HepG2 (cell line): ENCODE results near the gene CACNA1C. TPM values are rescaled to one million over a fixed set of nuclear protein-coding genes. Genes with fewer than 3 reads are reported as not detected.

Experiments used
- ATAC-seq: fragments of 200-7000 bp; cut with Tn5 transposase; 3 replicates; pipeline ENCODE4 v1.9.1; 2020; ENCODE audit warnings: mild to moderate bottlenecking, moderate library complexity
- BruUV-seq: library from RNA; stranded (reverse); fragments of 400-500 nt; replicated peaks from 2 replicates; lab custom pipeline; 2021; lab: Mats Ljungman, UMichigan
- CTCF ChIA-PET: fragments of 300-600 bp; formaldehyde crosslinking; extraction: SDS; loops from one replicate; lab custom pipeline; 2021; ENCODE audit warnings: low total read pairs, inconsistent platforms, low intra/inter-chr PET ratio; lab: Yijun Ruan, JAX
- POLR2A ChIA-PET: fragments of 350-600 bp; sonication (Branson Sonifier 250); formaldehyde crosslinking; loops from one replicate; lab custom pipeline; 2020; ENCODE audit warnings: antibody characterized with exemption, inconsistent platforms; lab: Yijun Ruan, JAX
- DNase-seq: peaks from one replicate; pipeline ENCODE4 v3.0.0-alpha.2; 2015; ENCODE audit warnings: low spot score
- FAIRE-seq: peaks from 3 replicates; lab custom pipeline; 2011; peaks lifted over from hg19 to GRCh38; lab: Jason Lieb, UNC
- H2AFZ ChIP-seq: one replicate; pipeline ENCODE4 v1.6.1; 2011; ENCODE audit warnings: low read length, inconsistent platforms
- H3K27ac ChIP-seq: fragments of 300-600 bp; 3 replicates; pipeline ENCODE4 v1.8.0; 2011; ENCODE audit warnings: mixed run types, mild to moderate bottlenecking, mixed read lengths, low read length, inconsistent platforms; ENCODE audit not compliant: insufficient read depth; ENCODE audit errors: extremely low read length
- H3K27me3 ChIP-seq, 2 experiments: fragments of 200-600 bp in 1 of 2; 2 replicates in 1 of 2; 3 replicates in 1 of 2; pipeline versions ENCODE4 v1.6.0 to v1.8.0; 2011; ENCODE audit warnings: low read length in 2 of 2, mild to moderate bottlenecking in 2 of 2, moderate library complexity in 2 of 2, inconsistent platforms in 1 of 2; ENCODE audit not compliant: insufficient read depth in 2 of 2, control insufficient read depth in 1 of 2
- H3K36me3 ChIP-seq, 2 experiments: fragments of 200-600 bp in 1 of 2; replicated peaks in 1 of 2; 2 replicates in 1 of 2; 3 replicates in 1 of 2; pipeline versions ENCODE4 v1.5.1 to v1.8.0; 2011; ENCODE audit warnings: low read length in 2 of 2, inconsistent platforms in 1 of 2; ENCODE audit not compliant: insufficient read depth in 2 of 2, control insufficient read depth in 1 of 2
- H3K4me1 ChIP-seq: 2 replicates; pipeline ENCODE4 v1.5.1; 2012; ENCODE audit warnings: low read length, inconsistent platforms; ENCODE audit not compliant: insufficient read depth
- H3K4me2 ChIP-seq: 2 replicates; pipeline ENCODE4 v1.6.0; 2011; ENCODE audit warnings: low read depth, low read length, inconsistent platforms
- H3K4me3 ChIP-seq, 3 experiments: fragments of 200-600 bp in 1 of 3; sonication (generic), shearing (Covaris generic) in 1 of 3; replicated peaks in 1 of 3; 2 replicates each; pipeline ENCODE4 v1.5.1; 2011 to 2016; ENCODE audit warnings: low read length in 3 of 3, inconsistent platforms in 2 of 3, low read depth in 2 of 3, mild to moderate bottlenecking in 2 of 3, control low read depth in 1 of 3, mixed read lengths in 1 of 3; ENCODE audit not compliant: insufficient read depth in 1 of 3
- H3K79me2 ChIP-seq: one replicate; pipeline ENCODE4 v1.6.1; 2011; ENCODE audit warnings: low read length, inconsistent platforms; ENCODE audit not compliant: insufficient read depth
- H3K9ac ChIP-seq: 2 replicates; pipeline ENCODE4 v1.6.0; 2011; ENCODE audit warnings: mild to moderate bottlenecking, low read depth, low read length, inconsistent platforms; ENCODE audit not compliant: insufficient read depth
- H3K9me3 ChIP-seq: 2 replicates; pipeline ENCODE4 v1.5.1; 2012; ENCODE audit warnings: mild to moderate bottlenecking, low read length
- H4K20me1 ChIP-seq: 2 replicates; pipeline ENCODE4 v1.6.0; 2011; ENCODE audit warnings: inconsistent platforms, mild to moderate bottlenecking, low read length, moderate library complexity; ENCODE audit not compliant: insufficient read depth
- AGO1 ChIP-seq: fragments of 200-400 bp; formaldehyde crosslinking; IDR thresholded peaks from 2 replicates; pipeline ENCODE4 v1.6.1; 2017; ENCODE audit warnings: mild to moderate bottlenecking, low read depth, low read length, moderate library complexity; ENCODE audit not compliant: poor library complexity, severe bottlenecking
- EZH2 ChIP-seq: conservative IDR thresholded peaks from 2 replicates; pipeline ENCODE4 v1.6.1; 2012; ENCODE audit warnings: mild to moderate bottlenecking, low read depth, low read length, moderate library complexity
- GATAD2A ChIP-seq: IDR thresholded peaks from 2 replicates; pipeline ENCODE4 v1.6.1; 2016
- PHF20 ChIP-seq: sonication (generic); formaldehyde crosslinking; IDR thresholded peaks from 2 replicates; pipeline ENCODE4 v1.5.0; 2020; ENCODE audit warnings: mild to moderate bottlenecking, missing genetic modification reagents
- SMARCC2 ChIP-seq: fragments of 450-650 bp; IDR thresholded peaks from 2 replicates; pipeline ENCODE4 v1.6.1; 2017; ENCODE audit warnings: antibody characterized with exemption, mild to moderate bottlenecking
- U2AF1 ChIP-seq: fragments of 200-400 bp; formaldehyde crosslinking; optimal IDR thresholded peaks from 2 replicates; pipeline ENCODE3; 2017; ENCODE audit warnings: mild to moderate bottlenecking, low read depth, low read length
- ZFP36 ChIP-seq: fragments of 150-350 bp; IDR thresholded peaks from 2 replicates; pipeline ENCODE4 v1.6.1; 2018; ENCODE audit warnings: borderline replicate concordance, low read length, low read depth; ENCODE audit not compliant: partially characterized antibody
- ZNF24 ChIP-seq: fragments of 450-650 bp; IDR thresholded peaks from 2 replicates; pipeline ENCODE4 v1.6.1; 2017; ENCODE audit warnings: antibody characterized with exemption, mild to moderate bottlenecking
- ZNF263 ChIP-seq: sonication (generic); formaldehyde crosslinking; IDR thresholded peaks from 2 replicates; pipeline ENCODE4 v1.4.0; 2020; ENCODE audit warnings: missing genetic modification reagents
- ZNF577 ChIP-seq: sonication (generic); formaldehyde crosslinking; IDR thresholded peaks from 2 replicates; pipeline ENCODE4 v1.4.0; 2020; ENCODE audit warnings: mild to moderate bottlenecking, low read depth, missing genetic modification reagents, borderline replicate concordance
- ZNF780A ChIP-seq: sonication (generic); formaldehyde crosslinking; IDR thresholded peaks from 2 replicates; pipeline ENCODE4 v1.8.0; 2022; ENCODE audit warnings: mild to moderate bottlenecking, missing genetic modification reagents, moderate library complexity
- WGBS: methylation state at CpG from one replicate; pipeline ENCODE4 v1.1.6; 2017; ENCODE audit warnings: low lambda C conversion rate; 5-methylcytosine and 5-hydroxymethylcytosine counted together
- in situ Hi-C: cut with HindIII; loops from 2 replicates; pipeline ENCODE4 v1.10.0; 2017; ENCODE audit warnings: low pct_unique_long_range_greater_than_20kb; ENCODE audit not compliant: extremely low pct_ligation_motif_present
- intact Hi-C: fragments of 100-400 bp; cut with micrococcal nuclease; formaldehyde crosslinking; loops from one replicate; pipeline ENCODE4 v1.10.0; 2022; ENCODE audit not compliant: unreplicated experiment
- polyA plus RNA-seq, 8 experiments: library from polyadenylated mRNA; depleted of rRNA in 3 of 8; stranded (reverse) in 7 of 8; unstranded in 1 of 8; fragments of >200 nt; fragmentation: Illumina TruSeq in 4 of 8; extraction: Trizol in 4 of 8; gene quantifications; 2 replicates each; pipeline versions ENCODE4 v1.2.1 to v1.2.3, GENCODE V29; 2011 to 2016; ENCODE audit warnings: low read depth in 4 of 8, missing spikeins in 1 of 8, mixed read lengths in 1 of 8; ENCODE audit not compliant: insufficient read depth in 1 of 8
- total RNA-seq, 5 experiments: library from RNA; depleted of rRNA; stranded (reverse); fragments of >200 nt; fragmentation: Illumina TruSeq; extraction: Trizol; gene quantifications; 2 replicates each; pipeline ENCODE4 v1.2.3, GENCODE V29; 2016; ENCODE audit warnings: low read depth in 1 of 5
- TF ChIP-seq, protein P1 (sequence below): sonication (generic); formaldehyde crosslinking; IDR thresholded peaks from 2 replicates; pipeline ENCODE4 v1.8.1; 2022; ENCODE audit warnings: low read depth, mild to moderate bottlenecking, missing genetic modification reagents
- TF ChIP-seq, protein P2 (sequence below): sonication (generic); formaldehyde crosslinking; IDR thresholded peaks from 2 replicates; pipeline ENCODE4 v1.5.0; 2020; ENCODE audit warnings: missing genetic modification reagents

CACNA1C gene
- total and polyA plus RNA-seq, 2 of the 13 experiments (the other 11 are each of a cell fraction or from before 2014, with no cell fraction given), result not detected

DNA sequence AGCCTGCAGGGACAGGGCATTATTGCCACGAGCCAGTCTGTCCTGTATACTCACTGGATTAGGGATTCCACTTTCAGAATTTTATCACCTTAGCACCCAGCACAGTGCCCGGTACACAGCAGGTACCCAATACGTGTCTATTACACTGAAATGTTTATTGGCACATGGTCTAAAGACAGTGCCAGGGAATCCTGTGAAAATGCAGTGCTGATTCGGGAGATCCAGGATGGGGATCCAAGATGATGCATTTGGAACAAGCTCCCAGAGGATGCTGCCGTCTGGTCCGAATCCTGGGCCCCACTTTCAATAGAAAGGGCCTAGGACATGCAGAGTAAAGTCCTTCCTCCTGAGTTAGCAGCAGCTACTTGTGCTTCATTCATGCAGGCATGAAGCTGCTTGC lies 230.7 kb downstream of the CACNA1C start:
- intact Hi-C loops (no loop called here), in situ Hi-C loops (loop anchor here (5.0 kb wide), 1 partner anchor 226 kb away; no protein-coding TSS in a partner anchor)
- ATAC-seq, result no peak
- Histone ChIP-seq H2AFZ (no peak overlapping the region), H3K36me3 (no peaks in the 10 kb centered on the region), H3K79me2 (no peaks in the 10 kb centered on the region), H3K27ac (no peak overlapping the region), H3K4me1 (no peaks in the 10 kb centered on the region), H3K27me3 (peaks cover 6 to 47% of the 10 kb centered on the region in 2 experiments; a peak in 4 of 5 replicates), H3K9ac (no peak overlapping the region), H3K9me3 (no peaks in the 10 kb centered on the region), H3K4me3 (no peak overlapping the region), H4K20me1 (no peaks in the 10 kb centered on the region), H3K4me2 (no peak overlapping the region)
- DNase-seq, result no peak
- WGBS, result 38% methylated on average over 5 of the region's 6 CpGs
- no peak for TF ChIP-seq AGO1
- TF ChIP-seq GATAD2A (CRISPR knock-in tag), result no peak
- TF ChIP-seq, protein P1, sequence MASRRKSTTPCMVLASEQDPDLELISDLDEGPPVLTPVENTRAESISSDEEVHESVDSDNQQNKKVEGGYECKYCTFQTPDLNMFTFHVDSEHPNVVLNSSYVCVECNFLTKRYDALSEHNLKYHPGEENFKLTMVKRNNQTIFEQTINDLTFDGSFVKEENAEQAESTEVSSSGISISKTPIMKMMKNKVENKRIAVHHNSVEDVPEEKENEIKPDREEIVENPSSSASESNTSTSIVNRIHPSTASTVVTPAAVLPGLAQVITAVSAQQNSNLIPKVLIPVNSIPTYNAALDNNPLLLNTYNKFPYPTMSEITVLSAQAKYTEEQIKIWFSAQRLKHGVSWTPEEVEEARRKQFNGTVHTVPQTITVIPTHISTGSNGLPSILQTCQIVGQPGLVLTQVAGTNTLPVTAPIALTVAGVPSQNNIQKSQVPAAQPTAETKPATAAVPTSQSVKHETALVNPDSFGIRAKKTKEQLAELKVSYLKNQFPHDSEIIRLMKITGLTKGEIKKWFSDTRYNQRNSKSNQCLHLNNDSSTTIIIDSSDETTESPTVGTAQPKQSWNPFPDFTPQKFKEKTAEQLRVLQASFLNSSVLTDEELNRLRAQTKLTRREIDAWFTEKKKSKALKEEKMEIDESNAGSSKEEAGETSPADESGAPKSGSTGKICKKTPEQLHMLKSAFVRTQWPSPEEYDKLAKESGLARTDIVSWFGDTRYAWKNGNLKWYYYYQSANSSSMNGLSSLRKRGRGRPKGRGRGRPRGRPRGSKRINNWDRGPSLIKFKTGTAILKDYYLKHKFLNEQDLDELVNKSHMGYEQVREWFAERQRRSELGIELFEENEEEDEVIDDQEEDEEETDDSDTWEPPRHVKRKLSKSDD (CRISPR knock-in tag), result no peak
- no peak for TF ChIP-seq ZNF263
- no peak for TF ChIP-seq ZNF577 (CRISPR knock-in tag)
- TF ChIP-seq ZNF780A, result no peak
- no peak for TF ChIP-seq EZH2
- TF ChIP-seq, protein P2, sequence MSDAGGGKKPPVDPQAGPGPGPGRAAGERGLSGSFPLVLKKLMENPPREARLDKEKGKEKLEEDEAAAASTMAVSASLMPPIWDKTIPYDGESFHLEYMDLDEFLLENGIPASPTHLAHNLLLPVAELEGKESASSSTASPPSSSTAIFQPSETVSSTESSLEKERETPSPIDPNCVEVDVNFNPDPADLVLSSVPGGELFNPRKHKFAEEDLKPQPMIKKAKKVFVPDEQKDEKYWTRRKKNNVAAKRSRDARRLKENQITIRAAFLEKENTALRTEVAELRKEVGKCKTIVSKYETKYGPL, result no peak
- no peak for TF ChIP-seq PHF20
- TF ChIP-seq ZFP36, result no peak
- no peak for TF ChIP-seq ZNF24
- TF ChIP-seq U2AF1, result no peak
- no peak for TF ChIP-seq SMARCC2
- CTCF ChIA-PET, result no interaction called here
- POLR2A ChIA-PET, result no interaction called here
- FAIRE-seq, result no peak
- BruUV-seq, result no TSS peak
